Suprapubic skin (tissue), 4 donors: Measurements from ENCODE around the gene DOC2A. TPM values are rescaled to one million over a fixed set of nuclear protein-coding genes. Genes with fewer than 3 reads are reported as not detected.

Experiments
- DNase-seq, 2 donors: peaks; one replicate each; pipeline ENCODE4 v3.0.0-alpha.2; 2019; ENCODE audit warnings: low spot score in 2 of 2
- H3K27ac ChIP-seq: fragments of 200-600 bp; sonication (generic); one replicate; pipeline ENCODE4 v1.5.1; 2019
- H3K27me3 ChIP-seq: fragments of 200-600 bp; sonication (generic); one replicate; pipeline ENCODE4 v1.5.1; 2019
- H3K36me3 ChIP-seq: fragments of 200-600 bp; sonication (generic); one replicate; pipeline ENCODE4 v1.5.1; 2019
- H3K4me1 ChIP-seq: fragments of 200-600 bp; sonication (generic); one replicate; pipeline ENCODE4 v1.5.1; 2019
- H3K4me3 ChIP-seq: fragments of 200-600 bp; sonication (generic); one replicate; pipeline ENCODE4 v1.5.1; 2019; ENCODE audit warnings: mild to moderate bottlenecking
- H3K9me3 ChIP-seq: fragments of 200-600 bp; sonication (generic); one replicate; pipeline ENCODE4 v1.5.1; 2019
- CTCF ChIP-seq, 2 donors: fragments of 200-600 bp in 1 of 2; fragments of 450-650 bp in 1 of 2; sonication (generic) in 1 of 2; IDR thresholded peaks; one replicate each; pipeline ENCODE4 v1.5.1; 2016 to 2019; ENCODE audit warnings: antibody characterized with exemption in 2 of 2, mild to moderate bottlenecking in 1 of 2, moderate library complexity in 1 of 2
- EP300 ChIP-seq: sonication (generic); formaldehyde crosslinking; IDR thresholded peaks from one replicate; pipeline ENCODE4 v1.6.1; 2017; ENCODE audit warnings: antibody characterized with exemption
- POLR2A ChIP-seq, 2 donors: fragments of 450-650 bp; IDR thresholded peaks; one replicate each; pipeline ENCODE4 v1.6.1; 2017; ENCODE audit warnings: antibody characterized with exemption in 2 of 2, mild to moderate bottlenecking in 2 of 2, moderate library complexity in 2 of 2
- POLR2AphosphoS5 ChIP-seq, 3 donors: sonication (generic); formaldehyde crosslinking; IDR thresholded peaks; one replicate each; pipeline ENCODE4 v1.6.1; 2017; ENCODE audit warnings: antibody characterized with exemption in 3 of 3
- WGBS: methylation state at CpG from one replicate; pipeline ENCODE4 v1.1.5; 2018; 5-methylcytosine and 5-hydroxymethylcytosine counted together
- total RNA-seq, 4 donors: library from RNA; depleted of rRNA; stranded (reverse); fragments of >200 nt; gene quantifications; one replicate each; pipeline ENCODE4 v1.1.0, GENCODE V29; 2016

The DOC2A gene
- total RNA-seq, 4 donors from 2014 or later, result 0.42 TPM; not detected in 3

GRCh38 chr16:29995324-29995910 is 15.4 kb downstream of the DOC2A start, which contains the start of gene HIRIP3:
Gene HIRIP3 (minus strand): TSS chr16:29995617. CDS start chr16:29995605, 12 bp downstream.
- Histone ChIP-seq H3K27me3 (no peaks in the 10 kb centered on the region), H3K4me1 (peaks cover 29% of the 10 kb centered on the region), H3K27ac (peak within 1 kb of the TSS; percentile 96), H3K36me3 (peaks cover 52% of the 10 kb centered on the region), H3K9me3 (no peaks in the 10 kb centered on the region), H3K4me3 (peak within 1 kb of the TSS; percentile 80)
- DNase-seq, result peak; percentile 92
- TF ChIP-seq POLR2A (IDR thresholded peaks at IDR 0.05) (no peak), POLR2AphosphoS5 (IDR thresholded peaks at IDR 0.05) (peak in 1 of 3 donors; percentile 65)
- WGBS, result under 1% methylated on average over 52 of the region's 53 CpGs

GRCh38 chr16:29994600-29995323 is 16.1 kb downstream of the DOC2A start:
- no peaks in the 10 kb centered on the region for H3K9me3 ChIP-seq
- 12% methylated on average over 16 of the region's 24 CpGs for WGBS
- peak in 1 of 2 donors; percentile 52 for DNase-seq

GRCh38 chr16:29993903-29994599 is 16.8 kb downstream of the DOC2A start:
- peaks cover 29% of the 10 kb centered on the region for H3K4me1 ChIP-seq
- 86% methylated on average over 9 of the region's 9 CpGs for WGBS
- peak overlapping the region; percentile 80 for H3K4me3 ChIP-seq
- DNase-seq, result no peak
- no peak for TF ChIP-seq POLR2A (IDR thresholded peaks at IDR 0.05)
- no peak for TF ChIP-seq EP300
- no peak for TF ChIP-seq POLR2AphosphoS5 (IDR thresholded peaks at IDR 0.05)
- no peak for TF ChIP-seq CTCF (IDR thresholded peaks at IDR 0.05)
- H3K27me3 ChIP-seq, result no peaks in the 10 kb centered on the region
- H3K9me3 ChIP-seq, result no peaks in the 10 kb centered on the region
- H3K27ac ChIP-seq, result peak overlapping the region; percentile 45
- peaks cover 52% of the 10 kb centered on the region for H3K36me3 ChIP-seq

More at GRCh38 chr16:29994600-29995323, 16.1 kb downstream of the DOC2A start:
- H3K27me3 ChIP-seq, result no peaks in the 10 kb centered on the region
- peaks cover 52% of the 10 kb centered on the region for H3K36me3 ChIP-seq
- peak overlapping the region; percentile 80 for H3K4me3 ChIP-seq
- no peak for TF ChIP-seq POLR2AphosphoS5 (IDR thresholded peaks at IDR 0.05)
- no peak for TF ChIP-seq POLR2A (IDR thresholded peaks at IDR 0.05)
- TF ChIP-seq EP300, result no peak
- no peak for TF ChIP-seq CTCF (IDR thresholded peaks at IDR 0.05)
- H3K4me1 ChIP-seq, result peaks cover 29% of the 10 kb centered on the region
- H3K27ac ChIP-seq, result peak overlapping the region; percentile 96

GRCh38 chr16:29993191-29993902 is 17.5 kb downstream of the DOC2A start:
- H3K9me3 ChIP-seq, result no peaks in the 10 kb centered on the region
- H3K27ac ChIP-seq, result no peak overlapping the region
- H3K27me3 ChIP-seq, result no peaks in the 10 kb centered on the region
- DNase-seq, result peak in 1 of 2 donors; percentile 56
- no peak for TF ChIP-seq POLR2A (IDR thresholded peaks at IDR 0.05)
- TF ChIP-seq CTCF (IDR thresholded peaks at IDR 0.05), result no peak
- no peak for TF ChIP-seq EP300
- TF ChIP-seq POLR2AphosphoS5 (IDR thresholded peaks at IDR 0.05), result no peak
- H3K36me3 ChIP-seq, result peaks cover 59% of the 10 kb centered on the region
- peaks cover 29% of the 10 kb centered on the region for H3K4me1 ChIP-seq
- 80% methylated on average over 11 of the region's 25 CpGs for WGBS
- H3K4me3 ChIP-seq, result no peak overlapping the region

GRCh38 chr16:29992344-29992967 is 18.4 kb downstream of the DOC2A start:
- H3K4me3 ChIP-seq, result no peak overlapping the region
- TF ChIP-seq POLR2AphosphoS5 (IDR thresholded peaks at IDR 0.05) (no peak), POLR2A (IDR thresholded peaks at IDR 0.05) (no peak), CTCF (IDR thresholded peaks at IDR 0.05) (no peak), EP300 (no peak)
- no peaks in the 10 kb centered on the region for H3K27me3 ChIP-seq
- WGBS, result 52% methylated on average over 7 of the region's 7 CpGs
- no peaks in the 10 kb centered on the region for H3K9me3 ChIP-seq
- no peak overlapping the region for H3K27ac ChIP-seq
- H3K36me3 ChIP-seq, result peaks cover 67% of the 10 kb centered on the region
- DNase-seq, result peak in 1 of 2 donors; percentile 51
- peaks cover 29% of the 10 kb centered on the region for H3K4me1 ChIP-seq
